Skeletal muscle tissue (tissue), 4 donors: ENCODE results near the gene MAD1L1. TPM values are rescaled to one million over a fixed set of nuclear protein-coding genes. Genes with fewer than 3 reads are reported as not detected.

Source experiments
- H3K27ac ChIP-seq: one replicate; pipeline ENCODE4 v1.7.0; 2013; ENCODE audit warnings: mild to moderate bottlenecking, low read depth, low read length, inconsistent platforms
- H3K27me3 ChIP-seq, 3 donors: one replicate each; pipeline ENCODE4 v1.7.0; 2013; ENCODE audit warnings: low read length in 3 of 3; ENCODE audit not compliant: control insufficient read depth in 3 of 3, insufficient read depth in 3 of 3
- H3K36me3 ChIP-seq, 3 donors: one replicate each; pipeline ENCODE4 v1.7.0; 2013; ENCODE audit warnings: low read length in 3 of 3; ENCODE audit not compliant: control insufficient read depth in 3 of 3, insufficient read depth in 3 of 3
- H3K4me1 ChIP-seq, 3 donors: one replicate each; pipeline ENCODE4 v1.7.0; 2013; ENCODE audit warnings: low read length in 3 of 3, mild to moderate bottlenecking in 3 of 3; ENCODE audit not compliant: control insufficient read depth in 3 of 3, insufficient read depth in 3 of 3
- H3K4me3 ChIP-seq, 3 donors: one replicate each; pipeline ENCODE4 v1.7.0; 2013; ENCODE audit warnings: low read length in 3 of 3
- H3K9ac ChIP-seq, 3 donors: one replicate each; pipeline ENCODE4 v1.7.0; 2013; ENCODE audit warnings: low read length in 3 of 3, mild to moderate bottlenecking in 3 of 3, moderate library complexity in 2 of 3, low read depth in 1 of 3
- H3K9me3 ChIP-seq, 3 donors: one replicate each; pipeline ENCODE4 v1.7.0; 2013; ENCODE audit warnings: low read length in 3 of 3; ENCODE audit not compliant: control insufficient read depth in 3 of 3
- total RNA-seq: library from RNA; depleted of rRNA; stranded (reverse); fragments of >200 nt; gene quantifications from one replicate; pipeline ENCODE4 v1.2.3, GENCODE V29; 2014
- donor health status: Osteomylitis.

Gene MAD1L1
- total RNA-seq, 1 donor from 2014 or later, result 42.3 TPM

GRCh38 chr7:2138146-2138765 is 94.5 kb downstream of the MAD1L1 start:
- Histone ChIP-seq H3K9ac (no peak overlapping the region), H3K27ac (no peak overlapping the region), H3K4me1 (peaks cover 10 to 29% (median 14%) of the 10 kb centered on the region in 3 donors), H3K27me3 (no peaks in the 10 kb centered on the region), H3K36me3 (peaks cover 0 to 5% (median 3%) of the 10 kb centered on the region in 3 donors), H3K9me3 (no peaks in the 10 kb centered on the region), H3K4me3 (peak overlapping the region in 1 of 3 donors; percentile 6)

- Histone ChIP-seq H3K4me1 (peaks cover 2 to 15% (median 6%) of the 10 kb centered on the region in 3 donors), H3K27me3 (no peaks in the 10 kb centered on the region), H3K27ac (no peak overlapping the region), H3K9me3 (no peaks in the 10 kb centered on the region), H3K36me3 (peaks cover 0 to 5% (median 3%) of the 10 kb centered on the region in 3 donors), H3K9ac (no peak overlapping the region), H3K4me3 (no peak overlapping the region)
Measured at GRCh38 chr7:2134740-2135139, 98.0 kb downstream of the MAD1L1 start.

DNA sequence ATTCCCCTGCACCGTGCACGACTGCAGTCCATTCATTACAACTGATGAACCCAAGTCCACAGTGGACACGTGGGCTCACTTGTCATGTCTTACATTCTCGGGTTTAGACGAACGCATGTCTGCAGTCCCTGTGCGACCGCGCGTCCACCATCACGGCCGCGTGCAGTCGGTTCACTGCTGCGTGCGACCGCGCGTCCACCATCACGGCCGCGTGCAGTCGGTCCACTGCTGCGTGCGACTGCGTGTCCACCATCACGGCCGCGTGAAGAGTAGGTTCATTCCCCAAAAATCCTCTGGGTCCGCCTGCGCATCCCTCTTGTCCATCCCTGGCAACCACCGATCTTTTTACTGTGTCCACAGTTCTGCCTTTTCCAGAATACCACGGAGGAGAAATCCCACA is 100.5 kb downstream of the MAD1L1 start:
- no peak overlapping the region for H3K27ac ChIP-seq
- H3K4me3 ChIP-seq, result no peak overlapping the region
- peaks cover 8 to 18% (median 8%) of the 10 kb centered on the region in 3 donors for H3K4me1 ChIP-seq
- peaks cover 0 to 5% (median 3%) of the 10 kb centered on the region in 3 donors for H3K36me3 ChIP-seq
- no peaks in the 10 kb centered on the region for H3K27me3 ChIP-seq
- H3K9me3 ChIP-seq, result no peaks in the 10 kb centered on the region
- no peak overlapping the region for H3K9ac ChIP-seq

DNA sequence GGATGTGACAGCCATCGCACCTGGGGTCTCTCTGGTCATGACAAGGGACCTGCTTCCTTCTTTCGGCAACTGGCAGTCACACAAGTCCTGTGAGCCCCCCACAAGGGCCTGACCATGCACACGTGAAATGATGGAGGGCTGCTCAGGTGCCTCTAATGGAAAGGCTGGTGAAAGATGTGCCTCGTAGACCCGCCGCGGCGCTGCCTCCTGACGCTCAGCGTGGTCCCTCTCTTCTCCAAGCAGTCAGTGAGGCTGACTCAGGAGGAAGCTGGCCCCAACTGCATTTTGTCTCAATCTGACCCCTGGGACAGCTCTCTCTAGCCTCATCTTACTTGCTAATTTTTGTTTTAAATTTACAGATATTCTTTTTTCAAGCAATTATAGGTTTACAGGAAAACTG is 100.9 kb downstream of the MAD1L1 start:
- Histone ChIP-seq H3K36me3 (peaks cover 0 to 5% (median 3%) of the 10 kb centered on the region in 3 donors), H3K9ac (no peak overlapping the region), H3K4me3 (no peak overlapping the region), H3K4me1 (peaks cover 8 to 18% (median 8%) of the 10 kb centered on the region in 3 donors), H3K9me3 (no peaks in the 10 kb centered on the region), H3K27me3 (no peaks in the 10 kb centered on the region), H3K27ac (no peak overlapping the region)

DNA sequence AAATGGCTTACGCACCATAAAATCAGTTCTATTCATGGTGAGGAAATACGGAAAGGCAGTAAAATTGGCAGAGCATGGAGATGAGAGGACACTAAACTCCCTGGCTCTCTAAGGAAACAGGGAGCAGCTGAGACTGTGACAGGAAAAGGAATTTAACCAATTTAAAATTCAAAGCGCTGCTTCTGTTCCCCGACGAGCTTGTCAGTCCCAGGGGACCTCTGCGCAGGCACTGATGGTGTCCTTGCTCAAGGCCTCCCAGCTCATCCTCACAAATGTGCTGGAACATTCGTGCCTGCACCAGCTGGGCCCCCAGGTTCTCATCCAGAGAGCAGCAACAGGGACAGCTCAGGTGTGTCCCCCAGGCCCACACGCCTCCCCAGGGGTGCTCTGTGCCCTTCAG is 101.4 kb downstream of the MAD1L1 start:
- H3K9me3 ChIP-seq, result no peaks in the 10 kb centered on the region
- H3K36me3 ChIP-seq, result peaks cover 0 to 3% (median 3%) of the 10 kb centered on the region in 3 donors
- H3K4me3 ChIP-seq, result no peak overlapping the region
- H3K9ac ChIP-seq, result no peak overlapping the region
- H3K27ac ChIP-seq, result no peak overlapping the region
- H3K27me3 ChIP-seq, result no peaks in the 10 kb centered on the region
- H3K4me1 ChIP-seq, result peaks cover 8 to 18% (median 8%) of the 10 kb centered on the region in 3 donors

GRCh38 chr7:2130096-2130375 is 102.7 kb downstream of the MAD1L1 start:
- peaks cover 8 to 18% (median 8%) of the 10 kb centered on the region in 3 donors for H3K4me1 ChIP-seq

GRCh38 chr7:2129323-2130095 is 103.2 kb downstream of the MAD1L1 start:
- no peak overlapping the region for H3K27ac ChIP-seq

More at GRCh38 chr7:2130096-2130375, 102.7 kb downstream of the MAD1L1 start:
- no peak overlapping the region for H3K4me3 ChIP-seq
- peak overlapping the region in 1 of 3 donors; percentile 40 for H3K9ac ChIP-seq
- no peaks in the 10 kb centered on the region for H3K9me3 ChIP-seq
- H3K27me3 ChIP-seq, result no peaks in the 10 kb centered on the region
- H3K27ac ChIP-seq, result no peak overlapping the region
- peaks cover 0 to 3% (median 0%) of the 10 kb centered on the region in 3 donors for H3K36me3 ChIP-seq

DNA sequence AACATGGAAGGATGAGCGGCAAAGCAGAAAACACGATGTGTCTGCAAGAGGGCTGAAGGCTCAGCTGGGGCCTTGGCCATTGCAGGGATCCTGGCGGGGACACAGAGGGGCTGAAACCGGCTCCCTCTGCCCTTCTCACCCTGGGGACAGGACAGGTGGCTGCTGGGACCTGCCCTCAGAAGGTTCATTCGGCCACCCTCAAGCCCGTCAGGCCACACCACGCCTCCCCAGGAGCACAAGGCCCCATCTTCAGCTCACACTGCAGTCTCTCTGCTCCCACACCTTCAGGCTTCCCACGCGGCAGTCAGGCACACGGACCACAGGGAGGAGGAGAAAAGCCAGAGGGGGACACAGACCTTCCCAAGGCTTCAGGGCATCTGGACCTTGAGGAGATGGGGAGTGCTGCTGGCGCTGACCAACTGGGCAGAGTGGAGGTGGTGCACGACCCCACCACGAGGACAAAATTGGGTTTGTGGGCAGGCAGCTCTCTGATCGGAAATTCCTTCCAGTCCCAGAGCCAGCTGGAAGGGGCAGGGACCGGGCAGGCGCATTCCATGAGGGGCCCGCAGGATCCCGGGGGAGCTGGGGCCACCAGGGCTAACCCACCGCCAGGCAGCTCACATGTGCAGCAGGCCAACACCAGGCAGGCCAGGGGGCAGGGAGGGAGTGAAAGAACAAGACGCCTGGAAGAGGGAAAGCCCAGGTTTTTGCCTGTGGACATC is 104.0 kb downstream of the MAD1L1 start:
- Histone ChIP-seq H3K27ac (no peak overlapping the region), H3K27me3 (no peaks in the 10 kb centered on the region), H3K36me3 (peaks cover 0 to 3% (median 0%) of the 10 kb centered on the region in 3 donors), H3K4me3 (no peak overlapping the region), H3K9ac (peak overlapping the region in 1 of 3 donors; percentile 16), H3K4me1 (peaks cover 8 to 18% (median 8%) of the 10 kb centered on the region in 3 donors), H3K9me3 (no peaks in the 10 kb centered on the region)

More at GRCh38 chr7:2129323-2130095, 103.2 kb downstream of the MAD1L1 start:
- Histone ChIP-seq H3K9me3 (no peaks in the 10 kb centered on the region), H3K4me1 (peaks cover 8 to 18% (median 8%) of the 10 kb centered on the region in 3 donors), H3K4me3 (no peak overlapping the region), H3K27me3 (no peaks in the 10 kb centered on the region), H3K36me3 (peaks cover 0 to 3% (median 0%) of the 10 kb centered on the region in 3 donors), H3K9ac (peak overlapping the region in 1 of 3 donors; percentile 40)

DNA sequence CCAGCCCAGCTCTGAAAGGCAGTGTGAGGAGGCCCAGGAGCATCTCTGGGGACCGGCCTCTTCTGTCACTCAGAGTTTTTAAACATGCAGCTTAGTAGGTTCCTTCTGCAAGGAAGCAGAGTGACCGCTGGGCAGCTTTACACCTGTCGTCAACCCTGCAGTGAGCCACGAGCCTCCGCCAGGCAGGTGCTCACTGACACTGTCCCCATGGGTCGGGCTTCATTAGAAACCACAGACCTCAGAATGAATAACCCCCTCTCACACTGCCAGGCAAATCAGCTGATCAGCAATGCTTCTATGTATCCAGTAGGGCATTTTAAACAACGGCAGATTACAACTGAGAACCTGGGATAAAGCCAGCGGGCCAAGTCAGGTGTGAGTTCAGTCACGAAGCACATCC is 106.1 kb downstream of the MAD1L1 start:
- no peaks in the 10 kb centered on the region for H3K9me3 ChIP-seq
- no peak overlapping the region for H3K4me3 ChIP-seq
- H3K36me3 ChIP-seq, result peaks cover 0 to 3% (median 0%) of the 10 kb centered on the region in 3 donors
- peaks cover 8 to 18% (median 8%) of the 10 kb centered on the region in 3 donors for H3K4me1 ChIP-seq
- no peaks in the 10 kb centered on the region for H3K27me3 ChIP-seq
- no peak overlapping the region for H3K27ac ChIP-seq
- no peak overlapping the region for H3K9ac ChIP-seq
